ENCODE data around the gene HCRTR2.

HCRTR2 gene

DNA sequence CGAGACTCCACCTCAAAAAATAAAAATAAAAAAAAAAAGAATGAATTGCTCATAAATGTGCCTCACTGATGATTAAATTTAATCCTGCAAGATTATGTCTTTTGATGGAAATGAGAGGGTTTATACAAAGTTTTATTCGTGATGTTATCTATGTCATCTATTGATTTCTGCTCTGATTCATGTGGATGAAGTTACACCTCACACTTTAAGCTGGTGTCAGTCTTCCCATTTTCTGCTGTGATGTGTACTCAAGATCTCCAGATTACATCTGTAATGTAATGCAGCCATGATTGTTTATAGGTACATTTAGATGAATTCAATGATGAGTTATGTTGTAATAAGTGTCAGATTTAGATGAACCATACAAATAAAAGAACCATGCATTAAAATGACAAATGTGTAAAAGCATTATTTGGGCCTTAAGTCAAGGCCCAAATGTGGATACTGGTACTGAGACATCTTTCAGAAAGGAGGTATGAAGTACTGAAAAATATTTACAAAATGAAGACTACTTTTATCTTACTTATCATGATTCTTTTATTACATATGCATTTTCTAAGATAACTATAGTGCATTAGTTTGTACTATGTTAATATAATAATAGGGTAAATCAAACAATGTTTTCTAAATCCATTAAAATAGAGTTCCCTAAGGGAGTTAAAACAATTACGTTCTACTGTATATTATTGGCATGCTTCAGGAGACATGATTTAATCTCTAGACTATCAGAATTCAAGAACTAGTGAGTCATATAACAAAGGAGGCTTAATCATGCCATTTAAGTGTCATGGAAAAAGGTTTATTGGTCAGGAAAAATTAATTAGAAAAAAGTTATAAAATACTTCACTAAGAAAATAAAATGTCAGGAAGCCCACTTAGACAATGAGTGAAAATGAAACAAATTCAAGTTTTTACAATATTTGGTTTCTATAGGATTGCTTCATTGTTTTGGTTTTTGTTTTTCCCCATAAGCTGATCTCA is 34.5 kb downstream of the HCRTR2 start:
- no peak overlapping the region for H3K9ac ChIP-seq
- TF ChIP-seq, protein P1, sequence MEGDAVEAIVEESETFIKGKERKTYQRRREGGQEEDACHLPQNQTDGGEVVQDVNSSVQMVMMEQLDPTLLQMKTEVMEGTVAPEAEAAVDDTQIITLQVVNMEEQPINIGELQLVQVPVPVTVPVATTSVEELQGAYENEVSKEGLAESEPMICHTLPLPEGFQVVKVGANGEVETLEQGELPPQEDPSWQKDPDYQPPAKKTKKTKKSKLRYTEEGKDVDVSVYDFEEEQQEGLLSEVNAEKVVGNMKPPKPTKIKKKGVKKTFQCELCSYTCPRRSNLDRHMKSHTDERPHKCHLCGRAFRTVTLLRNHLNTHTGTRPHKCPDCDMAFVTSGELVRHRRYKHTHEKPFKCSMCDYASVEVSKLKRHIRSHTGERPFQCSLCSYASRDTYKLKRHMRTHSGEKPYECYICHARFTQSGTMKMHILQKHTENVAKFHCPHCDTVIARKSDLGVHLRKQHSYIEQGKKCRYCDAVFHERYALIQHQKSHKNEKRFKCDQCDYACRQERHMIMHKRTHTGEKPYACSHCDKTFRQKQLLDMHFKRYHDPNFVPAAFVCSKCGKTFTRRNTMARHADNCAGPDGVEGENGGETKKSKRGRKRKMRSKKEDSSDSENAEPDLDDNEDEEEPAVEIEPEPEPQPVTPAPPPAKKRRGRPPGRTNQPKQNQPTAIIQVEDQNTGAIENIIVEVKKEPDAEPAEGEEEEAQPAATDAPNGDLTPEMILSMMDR (conservative IDR thresholded peaks at IDR 0.05; ENCODE audit: low read depth, low read length) = no peak
- H3K27me3 ChIP-seq (ENCODE audit: insufficient read depth, low read depth) = no peaks in the 10 kb centered on the region
- no peaks in the 10 kb centered on the region for H4K20me1 ChIP-seq (ENCODE audit: insufficient read depth)
- H2AFZ ChIP-seq (ENCODE audit: low read depth) = no peak overlapping the region
- H3K27ac ChIP-seq = no peak overlapping the region
- H3K79me2 ChIP-seq (ENCODE audit: insufficient read depth, low read depth) = no peaks in the 10 kb centered on the region
- no peaks in the 10 kb centered on the region for H3K4me1 ChIP-seq (ENCODE audit: low read depth, poor library complexity, severe bottlenecking)
- no peak overlapping the region for H3K4me3 ChIP-seq (IDR thresholded peaks at IDR 0.05; ENCODE audit: insufficient read depth, low read depth, low read length)
- no peak overlapping the region for H3K4me2 ChIP-seq
- H3K36me3 ChIP-seq (ENCODE audit: insufficient read depth) = no peaks in the 10 kb centered on the region

DNA sequence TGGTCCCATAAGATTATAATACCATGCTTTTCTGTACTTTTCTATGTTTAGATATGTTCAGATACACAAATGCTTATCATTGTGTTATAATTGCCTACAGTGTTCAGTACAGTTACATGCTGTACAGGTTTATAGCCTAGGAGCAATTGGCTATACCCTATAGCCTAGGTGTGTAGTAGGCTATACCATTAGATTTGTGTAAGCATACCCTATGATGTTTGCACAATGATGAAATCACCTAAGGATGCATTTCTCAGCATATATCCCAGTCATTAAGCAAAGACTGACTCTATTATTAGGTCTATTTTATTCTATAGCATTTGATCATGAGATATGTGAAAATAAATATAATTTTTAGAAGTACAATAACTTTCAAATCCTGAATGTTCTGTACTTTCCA is 36.6 kb downstream of the HCRTR2 start:
- Histone ChIP-seq H3K4me3 (IDR thresholded peaks at IDR 0.05; ENCODE audit: insufficient read depth, low read depth, low read length) (no peak overlapping the region), H3K79me2 (ENCODE audit: insufficient read depth, low read depth) (no peaks in the 10 kb centered on the region), H2AFZ (ENCODE audit: low read depth) (no peak overlapping the region), H3K27ac (no peak overlapping the region), H3K9ac (no peak overlapping the region), H3K4me1 (ENCODE audit: low read depth, poor library complexity, severe bottlenecking) (no peaks in the 10 kb centered on the region), H3K4me2 (no peak overlapping the region), H4K20me1 (ENCODE audit: insufficient read depth) (no peaks in the 10 kb centered on the region), H3K27me3 (ENCODE audit: insufficient read depth, low read depth) (no peaks in the 10 kb centered on the region), H3K36me3 (ENCODE audit: insufficient read depth) (no peaks in the 10 kb centered on the region)
- TF ChIP-seq, protein P1 (conservative IDR thresholded peaks at IDR 0.05; ENCODE audit: low read depth, low read length) = no peak

DNA sequence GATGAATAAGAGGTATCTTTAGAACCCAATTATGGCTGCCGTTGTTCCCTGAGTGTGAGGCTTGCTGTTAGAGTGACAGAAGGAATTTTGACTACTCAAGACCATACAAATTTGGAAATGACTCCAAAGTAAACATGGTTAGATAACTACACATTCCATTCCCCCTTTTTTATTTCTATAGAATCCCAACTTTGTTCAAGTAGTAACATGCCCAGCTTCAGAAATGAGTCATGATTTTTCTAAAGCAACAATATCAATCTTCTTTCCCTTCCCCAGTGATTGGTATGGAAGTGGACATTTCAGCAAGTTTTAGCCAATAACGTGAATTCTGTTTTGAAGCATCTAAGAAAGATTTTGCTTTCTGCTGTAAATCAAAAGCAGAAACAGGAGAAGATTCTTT is 37.8 kb downstream of the HCRTR2 start:
- no peak overlapping the region for H2AFZ ChIP-seq (ENCODE audit: low read depth)
- H3K79me2 ChIP-seq (ENCODE audit: insufficient read depth, low read depth) = no peaks in the 10 kb centered on the region
- no peaks in the 10 kb centered on the region for H3K27me3 ChIP-seq (ENCODE audit: insufficient read depth, low read depth)
- no peak overlapping the region for H3K9ac ChIP-seq
- H3K36me3 ChIP-seq (ENCODE audit: insufficient read depth) = no peaks in the 10 kb centered on the region
- no peaks in the 10 kb centered on the region for H4K20me1 ChIP-seq (ENCODE audit: insufficient read depth)
- no peaks in the 10 kb centered on the region for H3K4me1 ChIP-seq (ENCODE audit: low read depth, poor library complexity, severe bottlenecking)
- H3K4me3 ChIP-seq (IDR thresholded peaks at IDR 0.05; ENCODE audit: insufficient read depth, low read depth, low read length) = no peak overlapping the region
- H3K27ac ChIP-seq = no peak overlapping the region
- no peak overlapping the region for H3K4me2 ChIP-seq
- TF ChIP-seq, protein P1 (conservative IDR thresholded peaks at IDR 0.05; ENCODE audit: low read depth, low read length) = no peak

DNA sequence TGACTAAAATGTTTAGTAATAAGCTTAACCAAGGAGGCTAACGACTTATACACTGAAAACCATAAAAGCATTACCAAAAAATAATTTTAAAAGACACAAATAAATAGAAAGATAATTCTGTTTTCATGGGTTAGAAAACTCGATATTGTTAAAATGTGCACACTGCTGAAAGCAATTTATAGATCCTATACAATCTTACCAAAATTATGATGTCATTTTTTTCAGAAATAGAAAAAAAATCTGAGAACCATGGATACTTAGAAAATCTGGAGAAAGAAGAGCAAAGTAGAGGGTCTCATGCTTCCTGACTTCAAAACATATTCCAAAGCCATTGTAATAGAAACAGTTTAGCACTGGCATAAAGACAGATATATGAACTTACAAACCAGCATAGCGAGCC is 46.6 kb downstream of the HCRTR2 start:
- Histone ChIP-seq H2AFZ (ENCODE audit: low read depth) (no peak overlapping the region), H3K79me2 (ENCODE audit: insufficient read depth, low read depth) (no peaks in the 10 kb centered on the region), H3K36me3 (ENCODE audit: insufficient read depth) (no peaks in the 10 kb centered on the region), H3K27ac (no peak overlapping the region), H3K4me3 (IDR thresholded peaks at IDR 0.05; ENCODE audit: insufficient read depth, low read depth, low read length) (no peak overlapping the region), H3K4me1 (ENCODE audit: low read depth, poor library complexity, severe bottlenecking) (no peaks in the 10 kb centered on the region), H3K9ac (no peak overlapping the region), H3K4me2 (no peak overlapping the region), H4K20me1 (ENCODE audit: insufficient read depth) (no peaks in the 10 kb centered on the region), H3K27me3 (ENCODE audit: insufficient read depth, low read depth) (no peaks in the 10 kb centered on the region)
- TF ChIP-seq, protein P1 (conservative IDR thresholded peaks at IDR 0.05; ENCODE audit: low read depth, low read length) = no peak

Measured in KMS-11 (cell line).